Upper lobe of left lung (tissue), 4 donors: ENCODE measurements around the gene CADM1.

Source experiments
- CTCF ChIP-seq, 6 experiments: fragments of 450-650 bp in 4 of 6; fragments of 200-600 bp in 2 of 6; sonication (generic) in 2 of 6; IDR thresholded peaks; one replicate each; pipeline ENCODE4 v1.5.1; 2016 to 2019; ENCODE audit warnings: antibody characterized with exemption in 6 of 6
- POLR2AphosphoS5 ChIP-seq, 2 donors: sonication (generic); formaldehyde crosslinking; IDR thresholded peaks; one replicate each; pipeline ENCODE4 v1.5.1; 2017; ENCODE audit warnings: antibody characterized with exemption in 2 of 2

GRCh38 chr11:115191761-115192160, 312.5 kb downstream of the CADM1 start:
- TF ChIP-seq CTCF (IDR thresholded peaks at IDR 0.05) (no peak), POLR2AphosphoS5 (IDR thresholded peaks at IDR 0.05) (no peak)
